GM21786 (cell line): Measurements from ENCODE around the gene TCL1B.
A peak's percentile ranks its signal among the peaks of the same experiment; 100 is the strongest.
"Not testable (repeated sequence)": the region's sequence is repeated elsewhere in the genome, so short reads cannot be mapped to it uniquely, and the experiment has no call there.

Experiments
- ATAC-seq: cut with Tn5 transposase; IDR thresholded peaks from one replicate; pipeline ENCODE4 v1.9.1; 2021; ENCODE audit not compliant: unreplicated experiment

Gene TCL1B, protein sequence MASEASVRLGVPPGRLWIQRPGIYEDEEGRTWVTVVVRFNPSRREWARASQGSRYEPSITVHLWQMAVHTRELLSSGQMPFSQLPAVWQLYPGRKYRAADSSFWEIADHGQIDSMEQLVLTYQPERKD

DNA sequence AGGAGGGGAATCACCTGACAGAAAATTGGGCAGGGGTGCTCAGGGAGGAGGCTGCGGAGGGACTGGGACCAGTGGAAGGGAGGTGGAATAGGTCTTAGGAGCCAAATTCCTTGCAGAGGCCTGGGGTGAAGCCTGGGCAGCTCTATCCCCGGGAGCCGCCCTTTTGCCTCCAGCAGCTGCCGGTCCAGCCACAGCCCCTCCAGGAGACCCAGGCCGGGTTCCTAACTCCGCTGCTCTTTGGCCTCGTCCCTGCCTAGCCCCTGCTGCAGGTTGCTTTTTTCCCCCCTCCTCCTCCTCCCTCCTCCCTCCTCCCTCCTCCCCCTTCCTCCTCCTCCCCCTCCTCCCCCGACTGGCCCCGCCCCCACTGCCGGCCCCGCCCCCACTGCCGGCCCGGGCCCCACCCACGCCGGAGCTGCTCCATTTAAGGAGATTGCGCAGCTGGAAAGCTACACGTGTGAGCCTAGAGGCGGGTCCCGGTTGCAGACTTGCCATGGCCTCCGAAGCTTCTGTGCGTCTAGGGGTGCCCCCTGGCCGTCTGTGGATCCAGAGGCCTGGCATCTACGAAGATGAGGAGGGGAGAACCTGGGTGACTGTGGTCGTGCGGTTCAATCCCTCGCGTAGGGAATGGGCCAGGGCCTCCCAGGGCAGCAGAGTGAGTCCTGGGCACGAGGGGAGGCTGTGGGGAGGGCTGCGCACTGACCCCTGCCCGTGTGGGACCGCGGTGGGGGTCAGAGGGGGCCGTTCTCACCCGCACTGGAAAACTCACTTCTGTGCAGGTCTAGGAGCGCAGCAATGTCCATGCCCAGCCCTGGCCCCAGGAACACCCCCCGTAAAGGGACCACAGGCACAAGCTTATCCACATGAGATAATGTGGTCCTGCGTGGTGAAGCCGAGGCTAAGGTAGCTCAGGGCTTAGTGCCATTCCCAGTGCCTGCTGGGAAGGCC lies at the start of gene TCL1B:
TSS of gene TCL1B (plus strand) at position 449 of the 945 bp plus-strand sequence. CDS start at position 491, 42 bp downstream.
- ATAC-seq, result no peak

- no peak for ATAC-seq
Measured at GRCh38 chr14:95644981-95645380, 41.2 kb upstream of the TCL1B start.

- ATAC-seq, result no peak
Measured at GRCh38 chr14:95645389-95645996, 40.7 kb upstream of the TCL1B start.

- no peak for ATAC-seq
Measured at GRCh38 chr14:95647926-95648325, 38.3 kb upstream of the TCL1B start.

GRCh38 chr14:95649230-95649629 lies 37.0 kb upstream of the TCL1B start:
- no peak for ATAC-seq

DNA sequence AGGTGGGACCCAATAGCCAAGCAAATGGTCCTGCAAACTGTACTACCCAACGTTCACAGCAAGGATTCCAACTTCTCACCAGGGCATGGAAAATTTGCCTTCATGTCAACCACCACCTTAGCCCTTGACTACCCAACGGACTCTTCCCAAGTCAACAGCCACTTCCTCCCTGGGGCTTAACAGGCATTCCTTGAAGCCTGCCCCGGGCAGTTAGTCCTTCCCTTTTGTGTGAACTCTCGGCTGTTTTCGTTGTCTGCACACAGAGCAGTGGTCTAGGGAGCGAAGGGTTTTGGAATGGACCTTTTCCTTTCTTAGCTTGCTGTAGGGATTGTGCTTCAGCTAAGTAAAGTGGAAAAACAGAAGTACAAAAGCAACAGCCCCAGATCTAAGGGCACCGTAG lies 35.2 kb upstream of the TCL1B start:
- ATAC-seq, result no peak

GRCh38 chr14:95651821-95652583 lies 34.2 kb upstream of the TCL1B start:
- no peak for ATAC-seq

DNA sequence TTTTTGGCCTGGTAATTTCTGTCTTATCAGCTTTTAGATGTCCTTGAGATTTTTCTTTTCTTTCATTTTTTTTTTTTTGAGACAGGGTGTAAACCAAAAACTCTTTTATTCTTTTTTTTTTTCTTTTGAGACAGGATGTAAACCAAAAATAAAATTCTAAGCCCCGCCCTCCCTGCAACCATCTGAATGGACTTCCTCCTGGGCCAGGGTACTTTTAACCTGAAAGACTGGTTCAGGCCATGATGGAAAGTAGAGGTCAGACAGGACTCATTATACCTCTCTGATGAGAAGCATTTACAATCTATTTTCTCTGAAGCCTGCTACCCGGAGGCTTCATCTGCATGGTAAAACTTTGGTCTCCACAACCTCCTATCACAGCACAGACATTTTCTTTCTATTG lies 33.5 kb upstream of the TCL1B start:
- ATAC-seq, result peak; percentile 60

- no peak for ATAC-seq
Measured at GRCh38 chr14:95655461-95655860, 30.8 kb upstream of the TCL1B start.

DNA sequence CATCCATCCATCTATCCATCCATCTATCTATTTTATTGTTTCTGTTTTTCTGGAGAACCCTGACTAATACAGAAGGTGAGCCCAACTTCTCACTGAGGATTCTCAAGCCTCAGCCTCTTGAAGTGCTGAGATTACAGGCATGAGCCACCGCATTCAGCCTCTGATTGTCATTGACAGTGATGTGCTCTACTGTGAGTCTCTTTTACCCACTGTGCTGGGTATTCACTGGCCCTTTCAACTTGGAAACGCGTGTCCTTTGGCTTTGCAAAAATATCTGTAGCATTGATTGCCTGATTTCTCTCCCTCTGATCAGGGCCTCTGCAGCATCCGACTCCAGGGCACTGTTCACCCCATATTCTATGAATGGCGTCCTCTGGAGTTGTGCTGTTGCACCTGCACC lies 29.6 kb upstream of the TCL1B start:
- ATAC-seq, result no peak

GRCh38 chr14:95657454-95657853 lies 28.8 kb upstream of the TCL1B start:
- no peak for ATAC-seq

- no peak for ATAC-seq
Measured at GRCh38 chr14:95659293-95659989, 26.8 kb upstream of the TCL1B start.

DNA sequence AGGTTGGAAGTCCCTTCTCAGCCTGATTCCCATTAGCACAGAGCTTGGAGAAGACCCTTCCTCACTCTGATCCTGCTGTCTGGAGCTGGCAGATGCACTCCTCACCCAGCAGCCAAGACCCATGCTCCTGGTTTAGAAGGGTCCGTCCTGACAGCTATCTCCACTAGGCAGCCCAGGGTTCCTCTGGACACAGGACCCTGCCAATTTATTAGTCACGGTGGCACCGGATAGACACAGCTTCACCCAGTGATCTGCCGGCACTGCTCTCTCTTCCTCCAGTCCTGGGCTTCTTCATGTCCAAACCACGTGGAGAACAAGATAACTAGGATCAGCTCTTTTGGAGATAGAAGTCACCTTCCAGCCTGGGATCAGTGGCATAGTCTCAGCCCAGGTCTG lies 26.2 kb upstream of the TCL1B start:
- no peak for ATAC-seq

- ATAC-seq, result no peak
Measured at GRCh38 chr14:95660651-95661515, 25.3 kb upstream of the TCL1B start.

GRCh38 chr14:95662376-95663186 lies 23.6 kb upstream of the TCL1B start:
- ATAC-seq, result peak; percentile 31

DNA sequence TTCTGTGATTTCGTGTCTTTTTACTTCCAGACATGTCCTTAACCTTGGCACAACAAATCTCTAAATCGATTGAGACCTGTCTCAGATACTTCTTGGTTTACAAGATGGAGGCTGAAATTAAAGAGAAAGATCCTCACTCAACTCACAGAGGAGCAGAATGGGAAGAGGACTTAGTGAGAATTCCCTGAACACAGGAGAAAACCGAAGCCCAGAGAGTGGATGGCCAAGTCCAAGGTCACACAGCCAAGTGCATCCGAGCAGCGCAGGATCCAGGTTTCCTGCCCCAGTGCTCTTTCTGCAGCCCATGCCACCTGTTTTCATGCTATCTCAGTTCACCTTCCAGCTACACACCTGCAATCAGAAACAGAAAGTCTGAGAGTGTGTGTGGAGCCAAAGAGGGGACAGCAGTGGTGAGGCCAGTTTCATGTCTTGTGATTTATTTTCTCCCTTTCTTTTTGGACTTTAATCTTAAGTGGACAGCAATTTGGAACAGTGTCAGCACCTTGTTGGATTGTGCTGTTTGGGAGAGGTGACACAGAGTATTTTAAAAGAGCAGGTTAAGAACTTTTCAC lies 22.9 kb upstream of the TCL1B start:
- ATAC-seq, result peak; percentile 28

DNA sequence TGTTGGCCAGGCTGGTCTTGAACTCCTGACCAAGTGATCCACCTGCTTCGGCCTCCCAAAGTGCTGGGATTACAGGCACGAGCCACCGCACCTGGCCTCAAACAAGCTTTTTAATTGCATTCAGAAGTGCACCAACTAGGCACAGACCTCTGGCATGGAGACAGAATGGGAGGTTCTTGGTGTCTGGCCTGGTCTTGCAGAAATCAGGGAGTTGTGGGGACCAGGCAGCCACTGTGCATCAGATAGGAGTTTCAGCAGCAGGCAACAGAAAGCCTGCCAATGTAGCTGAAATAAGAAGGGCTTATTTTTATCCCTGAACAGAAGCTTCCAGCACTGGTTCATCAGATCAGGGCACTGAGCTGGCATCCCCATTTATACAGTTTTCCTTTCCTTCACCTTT lies 22.2 kb upstream of the TCL1B start:
- no peak for ATAC-seq

DNA sequence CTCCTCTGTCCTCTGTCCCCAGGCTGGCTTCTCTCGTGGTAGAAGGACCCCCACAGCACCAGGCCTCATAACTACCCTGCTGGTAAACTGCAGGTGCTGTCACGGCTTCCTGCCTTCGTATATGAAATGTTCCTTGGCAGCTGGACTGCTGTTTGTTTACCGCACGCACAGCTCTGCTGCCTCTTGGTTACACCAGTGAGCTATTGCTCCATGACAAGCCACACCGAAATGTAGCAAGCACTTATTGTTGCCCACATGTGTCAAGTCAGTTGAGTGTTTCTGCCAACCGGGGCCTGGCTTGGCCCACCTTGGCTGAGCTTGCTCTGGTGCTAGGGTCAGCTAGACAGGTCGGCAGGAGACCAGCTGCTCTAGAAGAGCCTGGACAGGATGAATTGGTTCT lies 21.7 kb upstream of the TCL1B start:
- ATAC-seq, result peak; percentile 17

DNA sequence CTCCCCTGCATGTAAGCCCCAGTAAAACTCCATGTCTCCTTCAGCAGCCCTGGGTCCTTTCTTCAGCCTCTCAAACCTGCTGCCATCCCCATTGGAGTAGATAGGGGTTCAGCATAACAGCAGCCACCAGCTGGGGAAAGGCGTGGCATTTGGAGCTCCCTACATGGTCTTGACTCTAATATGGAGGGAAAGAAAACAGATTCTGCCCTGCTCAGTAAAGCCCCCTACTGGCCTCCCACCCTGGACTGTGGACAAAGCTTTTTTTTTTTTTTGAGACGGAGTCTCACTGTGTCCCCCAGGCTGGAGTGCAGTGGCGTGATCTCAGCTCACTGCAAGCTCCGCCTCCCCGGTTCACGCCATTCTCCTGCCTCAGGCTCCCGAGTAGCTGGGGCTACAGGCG lies 20.7 kb upstream of the TCL1B start:
- not testable (repeated sequence) for ATAC-seq
